ENCODE results near the gene TMPRSS2. TPM values are rescaled to one million over a fixed set of nuclear protein-coding genes. Genes with fewer than 3 reads are reported as not detected.

Gene TMPRSS2
- total RNA-seq, 1 experiment from 2014 or later: 1.1 TPM

DNA sequence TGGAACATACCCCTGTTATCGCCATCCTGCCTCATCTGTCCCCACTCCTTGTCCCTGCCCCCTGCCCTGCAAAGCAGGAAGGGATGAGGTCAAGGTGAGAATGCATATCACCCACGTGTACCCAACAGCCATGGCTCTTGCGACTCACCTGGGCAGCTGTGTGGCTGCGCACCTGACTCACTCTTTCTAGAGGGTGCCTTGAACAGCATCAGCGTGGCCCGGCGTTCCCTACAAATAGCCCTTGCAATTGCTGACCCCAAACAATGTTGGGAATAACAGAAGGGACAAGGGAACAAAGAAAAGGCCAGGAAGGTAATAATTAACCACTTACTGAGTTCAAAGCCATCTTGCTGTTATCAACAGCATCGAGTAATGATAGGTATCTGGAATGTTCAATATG is 10.2 kb downstream of the TMPRSS2 start:
- no peak overlapping the region for H3K4me2 ChIP-seq (ENCODE audit: low read length)
- no peak for ATAC-seq
- DNase-seq (ENCODE audit: low read depth, low spot score): no peak
- no peak overlapping the region for H3K4me3 ChIP-seq (replicated peaks in 1 of 2; ENCODE audit: low read depth in 1 of 2, low read length in 2 of 2)
- peaks cover 10% of the 10 kb centered on the region for H3K27me3 ChIP-seq (ENCODE audit: insufficient read depth, low read length)
- RAD21 ChIA-PET (ENCODE audit: low non-redundant PET in 1 of 2, low total read pairs in 2 of 2, uncharacterized antibody in 2 of 2, unreplicated experiment in 2 of 2): no interaction called here
- H3K4me1 ChIP-seq (ENCODE audit: control insufficient read depth in 1 of 2, insufficient read depth in 2 of 2, low read length in 2 of 2): no peaks in the 10 kb centered on the region
- H3K9me2 ChIP-seq (ENCODE audit: insufficient read depth): no peaks in the 10 kb centered on the region
- TF ChIP-seq, protein P1, sequence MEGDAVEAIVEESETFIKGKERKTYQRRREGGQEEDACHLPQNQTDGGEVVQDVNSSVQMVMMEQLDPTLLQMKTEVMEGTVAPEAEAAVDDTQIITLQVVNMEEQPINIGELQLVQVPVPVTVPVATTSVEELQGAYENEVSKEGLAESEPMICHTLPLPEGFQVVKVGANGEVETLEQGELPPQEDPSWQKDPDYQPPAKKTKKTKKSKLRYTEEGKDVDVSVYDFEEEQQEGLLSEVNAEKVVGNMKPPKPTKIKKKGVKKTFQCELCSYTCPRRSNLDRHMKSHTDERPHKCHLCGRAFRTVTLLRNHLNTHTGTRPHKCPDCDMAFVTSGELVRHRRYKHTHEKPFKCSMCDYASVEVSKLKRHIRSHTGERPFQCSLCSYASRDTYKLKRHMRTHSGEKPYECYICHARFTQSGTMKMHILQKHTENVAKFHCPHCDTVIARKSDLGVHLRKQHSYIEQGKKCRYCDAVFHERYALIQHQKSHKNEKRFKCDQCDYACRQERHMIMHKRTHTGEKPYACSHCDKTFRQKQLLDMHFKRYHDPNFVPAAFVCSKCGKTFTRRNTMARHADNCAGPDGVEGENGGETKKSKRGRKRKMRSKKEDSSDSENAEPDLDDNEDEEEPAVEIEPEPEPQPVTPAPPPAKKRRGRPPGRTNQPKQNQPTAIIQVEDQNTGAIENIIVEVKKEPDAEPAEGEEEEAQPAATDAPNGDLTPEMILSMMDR (IDR thresholded peaks at IDR 0.05 in 2 of 3, conservative IDR thresholded peaks at IDR 0.05 in 1 of 3; ENCODE audit: borderline replicate concordance in 1 of 3, insufficient read depth in 1 of 3, low read depth in 2 of 3, low read length in 2 of 3): no peak
- TF ChIP-seq CEBPB (IDR thresholded peaks at IDR 0.05; ENCODE audit: low read depth) (no peak), ZNF274 (IDR thresholded peaks at IDR 0.05; ENCODE audit: low read depth, low read length) (no peak), TCF7L2 (IDR thresholded peaks at IDR 0.05; ENCODE audit: borderline replicate concordance, extremely low read depth, insufficient read depth, insufficient read length) (no peak), ZFX (IDR thresholded peaks at IDR 0.05) (no peak), RAD21 (IDR thresholded peaks at IDR 0.05; ENCODE audit: low read depth) (no peak), SP1 (IDR thresholded peaks at IDR 0.05; ENCODE audit: low read depth) (no peak), EZH2phosphoT487 (IDR thresholded peaks at IDR 0.05; ENCODE audit: borderline replicate concordance) (no peak), CBX3 (IDR thresholded peaks at IDR 0.05; ENCODE audit: low read depth) (no peak)
- no peak overlapping the region for H3K9ac ChIP-seq (ENCODE audit: low read length)
- POLR2A ChIA-PET: no interaction called here
- H4K20me1 ChIP-seq (ENCODE audit: insufficient read depth): no peaks in the 10 kb centered on the region
- H3K79me2 ChIP-seq (ENCODE audit: insufficient read depth, low read length): no peaks in the 10 kb centered on the region
- H2AFZ ChIP-seq (ENCODE audit: low read depth, low read length, poor library complexity, severe bottlenecking): no peak overlapping the region
- intact Hi-C loops (cut with micrococcal nuclease): no loop called here
- no TSS peak for BruUV-seq (replicated peaks)
- no peaks in the 10 kb centered on the region for H3K36me3 ChIP-seq (ENCODE audit: control insufficient read depth in 1 of 2, insufficient read depth in 2 of 2, low read length in 2 of 2)
- CTCF ChIA-PET: no interaction called here
- no peak overlapping the region for H3K27ac ChIP-seq (ENCODE audit: low read depth, low read length)
- no peaks in the 10 kb centered on the region for H3K9me3 ChIP-seq (ENCODE audit: control insufficient read depth in 1 of 2, insufficient read depth in 1 of 2, low read depth in 1 of 2, low read length in 2 of 2)

DNA sequence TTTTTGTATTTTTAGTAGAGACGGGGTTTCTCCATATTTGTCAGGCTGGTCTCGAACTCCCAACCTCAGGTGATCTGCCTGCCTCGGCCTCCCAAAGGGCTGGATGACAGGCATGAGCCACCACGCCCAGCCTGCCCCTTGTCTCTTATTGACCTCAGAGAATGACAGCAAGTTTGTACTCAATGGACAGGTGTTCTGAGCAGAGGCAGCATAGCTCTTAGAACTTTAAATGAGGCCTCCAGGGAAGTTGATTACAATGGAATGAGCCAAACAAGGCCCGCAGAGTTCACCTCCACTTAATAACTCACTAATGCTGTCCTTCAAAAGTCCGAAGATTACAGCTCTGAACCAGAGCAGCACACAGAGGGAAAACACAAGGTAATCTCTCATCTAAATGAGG is 10.9 kb downstream of the TMPRSS2 start:
- BruUV-seq (replicated peaks): no TSS peak
- DNase-seq (ENCODE audit: low read depth, low spot score): no peak
- no peak for ATAC-seq

More for the DNA sequence above, 10.9 kb downstream of the TMPRSS2 start:
- Histone ChIP-seq H3K4me1 (ENCODE audit: control insufficient read depth in 1 of 2, insufficient read depth in 2 of 2, low read length in 2 of 2) (no peaks in the 10 kb centered on the region), H3K9me3 (ENCODE audit: control insufficient read depth in 1 of 2, insufficient read depth in 1 of 2, low read depth in 1 of 2, low read length in 2 of 2) (no peaks in the 10 kb centered on the region), H3K9ac (ENCODE audit: low read length) (no peak overlapping the region), H3K4me3 (replicated peaks in 1 of 2; ENCODE audit: low read depth in 1 of 2, low read length in 2 of 2) (no peak overlapping the region), H4K20me1 (ENCODE audit: insufficient read depth) (no peaks in the 10 kb centered on the region), H3K36me3 (ENCODE audit: control insufficient read depth in 1 of 2, insufficient read depth in 2 of 2, low read length in 2 of 2) (no peaks in the 10 kb centered on the region), H3K4me2 (ENCODE audit: low read length) (no peak overlapping the region), H3K9me2 (ENCODE audit: insufficient read depth) (no peaks in the 10 kb centered on the region), H3K79me2 (ENCODE audit: insufficient read depth, low read length) (no peaks in the 10 kb centered on the region), H3K27me3 (ENCODE audit: insufficient read depth, low read length) (0 out of 2 replicates have a peak, but pooled peaks cover 4% of the 10 kb centered on the region), H3K27ac (ENCODE audit: low read depth, low read length) (no peak overlapping the region), H2AFZ (ENCODE audit: low read depth, low read length, poor library complexity, severe bottlenecking) (no peak overlapping the region)
- ChIA-PET RAD21 (ENCODE audit: low non-redundant PET in 1 of 2, low total read pairs in 2 of 2, uncharacterized antibody in 2 of 2, unreplicated experiment in 2 of 2) (no interaction called here), POLR2A (no interaction called here), CTCF (no interaction called here)
- TF ChIP-seq, protein P2, sequence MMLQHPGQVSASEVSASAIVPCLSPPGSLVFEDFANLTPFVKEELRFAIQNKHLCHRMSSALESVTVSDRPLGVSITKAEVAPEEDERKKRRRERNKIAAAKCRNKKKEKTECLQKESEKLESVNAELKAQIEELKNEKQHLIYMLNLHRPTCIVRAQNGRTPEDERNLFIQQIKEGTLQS (IDR thresholded peaks at IDR 0.05): no peak
- no peak for TF ChIP-seq YY1 (IDR thresholded peaks at IDR 0.05; ENCODE audit: extremely low read depth, insufficient replicate concordance, low read depth, low read length)
- intact Hi-C loops (cut with micrococcal nuclease): no loop called here

All from HCT116 (cell line).